K562 (cell line): ENCODE data around the gene UPF1. TPM values are rescaled to one million over a fixed set of nuclear protein-coding genes. Genes with fewer than 3 reads are reported as not detected.
A peak's percentile ranks its signal among the peaks of the same experiment; 100 is the strongest.

Source experiments
- CBFB ChIP-seq: sonication (generic); formaldehyde crosslinking; IDR thresholded peaks from 2 replicates; pipeline ENCODE4 v1.4.0; 2020; ENCODE audit warnings: mild to moderate bottlenecking, missing genetic modification reagents
- CCAR2 ChIP-seq: fragments of 200-400 bp; formaldehyde crosslinking; IDR thresholded peaks from 2 replicates; pipeline ENCODE4 v1.6.1; 2017; ENCODE audit warnings: mild to moderate bottlenecking, low read depth, low read length
- FIP1L1 ChIP-seq: fragments of 200-400 bp; formaldehyde crosslinking; IDR thresholded peaks from 2 replicates; pipeline ENCODE4 v1.6.1; 2018; ENCODE audit warnings: mild to moderate bottlenecking, low read depth, low read length; ENCODE audit not compliant: poor library complexity, severe bottlenecking
- GABPB1 ChIP-seq: sonication (generic); formaldehyde crosslinking; IDR thresholded peaks from 2 replicates; pipeline ENCODE4 v1.8.0; 2022; ENCODE audit warnings: mild to moderate bottlenecking, missing genetic modification reagents
- KDM4B ChIP-seq, 2 experiments: fragments of 450-650 bp in 1 of 2; sonication (generic) in 1 of 2; IDR thresholded peaks; 2 replicates each; pipeline ENCODE4 v1.6.1; 2016 to 2017; ENCODE audit warnings: borderline replicate concordance in 2 of 2, antibody characterized with exemption in 1 of 2, low read depth in 1 of 2, mild to moderate bottlenecking in 1 of 2
- MTF1 ChIP-seq: fragments of 250-450 bp; sonication (Bioruptor Pico); IDR thresholded peaks from 2 replicates; pipeline ENCODE4 v1.9.0; 2021; ENCODE audit warnings: moderate library complexity, mild to moderate bottlenecking, inconsistent platforms, borderline replicate concordance
- NFATC3 ChIP-seq: fragments of 450-650 bp; IDR thresholded peaks from 2 replicates; pipeline ENCODE4 v1.6.1; 2017; ENCODE audit warnings: mild to moderate bottlenecking
- PHF8 ChIP-seq: fragments of 200-600 bp; sonication (generic); IDR thresholded peaks from 2 replicates; pipeline ENCODE4 v1.6.1; 2012; ENCODE audit warnings: mixed run types, mild to moderate bottlenecking, inconsistent platforms, low read length, moderate library complexity, borderline replicate concordance
- SAFB2 ChIP-seq: fragments of 200-400 bp; formaldehyde crosslinking; IDR thresholded peaks from 2 replicates; pipeline ENCODE4 v1.6.1; 2018; ENCODE audit warnings: borderline replicate concordance, low read length, low read depth, moderate library complexity; ENCODE audit not compliant: severe bottlenecking
- SIN3B ChIP-seq: fragments of 450-650 bp; IDR thresholded peaks from 2 replicates; pipeline ENCODE4 v1.6.1; 2017; ENCODE audit warnings: low read depth, mild to moderate bottlenecking, moderate library complexity
- SOX6 ChIP-seq: fragments of 450-650 bp; IDR thresholded peaks from 2 replicates; pipeline ENCODE4 v1.6.1; 2014; ENCODE audit warnings: mild to moderate bottlenecking
- polyA plus RNA-seq, 8 experiments: library from polyadenylated mRNA; depleted of rRNA in 4 of 8; stranded (reverse) in 5 of 8; unstranded in 3 of 8; fragments of >200 nt; fragmentation: Nextera tagmentation in 2 of 8; fragmentation: Illumina TruSeq in 1 of 8; extraction: Ambion mirVana in 2 of 8; extraction: Trizol in 1 of 8; gene quantifications; 2 replicates each; pipeline versions ENCODE4 v1.2.1 to v1.2.3, GENCODE V29; 2011 to 2014; ENCODE audit warnings: inconsistent platforms in 1 of 8, missing spikeins in 1 of 8
- total RNA-seq, 7 experiments: library from RNA; depleted of rRNA in 6 of 7; stranded (reverse); fragments of >200 nt in 6 of 7; fragmentation: Illumina TruSeq in 2 of 7; extraction: Trizol in 2 of 7; gene quantifications; 2 replicates each; pipeline versions ENCODE4 v1.2.1 to v1.2.3, GENCODE V29; 2011 to 2021; ENCODE audit warnings: low replicate concordance in 1 of 7
- TF ChIP-seq, protein P1 (sequence below): fragments of 250-450 bp; sonication (Bioruptor Pico); IDR thresholded peaks from 2 replicates; pipeline ENCODE4 v1.4.0; 2020; ENCODE audit warnings: mild to moderate bottlenecking, moderate library complexity, borderline replicate concordance
- TF ChIP-seq, protein P2 (sequence below): fragments of 150-350 bp; conservative IDR thresholded peaks from 2 replicates; pipeline ENCODE4 v1.6.1; 2014; ENCODE audit warnings: low read length
- TF ChIP-seq, protein P3 (sequence below): fragments of 450-650 bp; formaldehyde crosslinking; IDR thresholded peaks from 2 replicates; pipeline ENCODE4 v1.4.0; 2020; ENCODE audit warnings: mild to moderate bottlenecking, moderate library complexity
- TF ChIP-seq, protein P4 (sequence below): fragments of 250-450 bp; sonication (Bioruptor Pico); IDR thresholded peaks from 2 replicates; pipeline ENCODE4 v1.6.1; 2021; ENCODE audit warnings: mild to moderate bottlenecking
- TF ChIP-seq, protein P5 (sequence below): sonication (generic); formaldehyde crosslinking; IDR thresholded peaks from 2 replicates; pipeline ENCODE4 v1.8.0; 2022; ENCODE audit warnings: mild to moderate bottlenecking, missing genetic modification reagents, borderline replicate concordance

The UPF1 gene
- total and polyA plus RNA-seq, 9 of the 15 experiments (the other 6 are each of a cell fraction or from before 2014, with no cell fraction given): 0.34 to 103 (median 27.9) TPM

DNA sequence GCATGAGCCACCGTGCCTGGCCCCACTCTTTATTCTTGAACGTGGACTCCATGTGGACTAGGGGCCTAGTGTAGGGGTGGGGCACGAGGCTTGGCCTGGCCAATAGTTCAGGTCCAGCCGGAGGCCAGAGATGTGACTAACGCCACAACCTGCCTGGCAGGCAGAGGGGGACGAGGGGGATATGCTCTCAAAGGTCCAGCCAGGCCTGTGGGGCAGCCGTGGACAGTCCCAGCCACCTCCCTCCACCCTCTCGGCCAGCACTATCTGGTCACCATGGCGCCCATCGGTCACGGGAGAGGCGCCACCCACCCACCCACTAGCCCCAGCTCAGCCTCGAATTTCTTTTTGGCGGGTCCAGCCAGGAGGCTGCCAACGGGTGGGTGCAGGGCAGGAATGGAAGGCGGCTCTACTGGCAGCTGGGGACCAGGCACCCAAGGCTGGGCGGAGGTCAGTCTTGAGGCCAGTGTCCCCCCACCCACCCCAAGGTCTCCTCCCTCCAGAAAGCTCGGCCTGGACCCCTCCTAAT, 66.4 kb downstream of the UPF1 start (continued):
- no peak for TF ChIP-seq SIN3B
- TF ChIP-seq, protein P1, sequence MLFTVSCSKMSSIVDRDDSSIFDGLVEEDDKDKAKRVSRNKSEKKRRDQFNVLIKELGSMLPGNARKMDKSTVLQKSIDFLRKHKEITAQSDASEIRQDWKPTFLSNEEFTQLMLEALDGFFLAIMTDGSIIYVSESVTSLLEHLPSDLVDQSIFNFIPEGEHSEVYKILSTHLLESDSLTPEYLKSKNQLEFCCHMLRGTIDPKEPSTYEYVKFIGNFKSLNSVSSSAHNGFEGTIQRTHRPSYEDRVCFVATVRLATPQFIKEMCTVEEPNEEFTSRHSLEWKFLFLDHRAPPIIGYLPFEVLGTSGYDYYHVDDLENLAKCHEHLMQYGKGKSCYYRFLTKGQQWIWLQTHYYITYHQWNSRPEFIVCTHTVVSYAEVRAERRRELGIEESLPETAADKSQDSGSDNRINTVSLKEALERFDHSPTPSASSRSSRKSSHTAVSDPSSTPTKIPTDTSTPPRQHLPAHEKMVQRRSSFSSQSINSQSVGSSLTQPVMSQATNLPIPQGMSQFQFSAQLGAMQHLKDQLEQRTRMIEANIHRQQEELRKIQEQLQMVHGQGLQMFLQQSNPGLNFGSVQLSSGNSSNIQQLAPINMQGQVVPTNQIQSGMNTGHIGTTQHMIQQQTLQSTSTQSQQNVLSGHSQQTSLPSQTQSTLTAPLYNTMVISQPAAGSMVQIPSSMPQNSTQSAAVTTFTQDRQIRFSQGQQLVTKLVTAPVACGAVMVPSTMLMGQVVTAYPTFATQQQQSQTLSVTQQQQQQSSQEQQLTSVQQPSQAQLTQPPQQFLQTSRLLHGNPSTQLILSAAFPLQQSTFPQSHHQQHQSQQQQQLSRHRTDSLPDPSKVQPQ (CRISPR knock-in tag): no peak
- TF ChIP-seq, protein P2, sequence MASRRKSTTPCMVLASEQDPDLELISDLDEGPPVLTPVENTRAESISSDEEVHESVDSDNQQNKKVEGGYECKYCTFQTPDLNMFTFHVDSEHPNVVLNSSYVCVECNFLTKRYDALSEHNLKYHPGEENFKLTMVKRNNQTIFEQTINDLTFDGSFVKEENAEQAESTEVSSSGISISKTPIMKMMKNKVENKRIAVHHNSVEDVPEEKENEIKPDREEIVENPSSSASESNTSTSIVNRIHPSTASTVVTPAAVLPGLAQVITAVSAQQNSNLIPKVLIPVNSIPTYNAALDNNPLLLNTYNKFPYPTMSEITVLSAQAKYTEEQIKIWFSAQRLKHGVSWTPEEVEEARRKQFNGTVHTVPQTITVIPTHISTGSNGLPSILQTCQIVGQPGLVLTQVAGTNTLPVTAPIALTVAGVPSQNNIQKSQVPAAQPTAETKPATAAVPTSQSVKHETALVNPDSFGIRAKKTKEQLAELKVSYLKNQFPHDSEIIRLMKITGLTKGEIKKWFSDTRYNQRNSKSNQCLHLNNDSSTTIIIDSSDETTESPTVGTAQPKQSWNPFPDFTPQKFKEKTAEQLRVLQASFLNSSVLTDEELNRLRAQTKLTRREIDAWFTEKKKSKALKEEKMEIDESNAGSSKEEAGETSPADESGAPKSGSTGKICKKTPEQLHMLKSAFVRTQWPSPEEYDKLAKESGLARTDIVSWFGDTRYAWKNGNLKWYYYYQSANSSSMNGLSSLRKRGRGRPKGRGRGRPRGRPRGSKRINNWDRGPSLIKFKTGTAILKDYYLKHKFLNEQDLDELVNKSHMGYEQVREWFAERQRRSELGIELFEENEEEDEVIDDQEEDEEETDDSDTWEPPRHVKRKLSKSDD: no peak
- TF ChIP-seq, protein P3, sequence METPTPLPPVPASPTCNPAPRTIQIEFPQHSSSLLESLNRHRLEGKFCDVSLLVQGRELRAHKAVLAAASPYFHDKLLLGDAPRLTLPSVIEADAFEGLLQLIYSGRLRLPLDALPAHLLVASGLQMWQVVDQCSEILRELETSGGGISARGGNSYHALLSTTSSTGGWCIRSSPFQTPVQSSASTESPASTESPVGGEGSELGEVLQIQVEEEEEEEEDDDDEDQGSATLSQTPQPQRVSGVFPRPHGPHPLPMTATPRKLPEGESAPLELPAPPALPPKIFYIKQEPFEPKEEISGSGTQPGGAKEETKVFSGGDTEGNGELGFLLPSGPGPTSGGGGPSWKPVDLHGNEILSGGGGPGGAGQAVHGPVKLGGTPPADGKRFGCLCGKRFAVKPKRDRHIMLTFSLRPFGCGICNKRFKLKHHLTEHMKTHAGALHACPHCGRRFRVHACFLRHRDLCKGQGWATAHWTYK (CRISPR knock-in tag): peak; percentile 44; the same call in 1 of the 2 replicates
- no peak for TF ChIP-seq FIP1L1
- no peak for TF ChIP-seq KDM4B (IDR thresholded peaks at IDR 0.05; ENCODE audit: borderline replicate concordance in 2 of 2, low read depth in 1 of 2)
- no peak for TF ChIP-seq GABPB1 (CRISPR knock-in tag)
- TF ChIP-seq CCAR2: no peak
- no peak for TF ChIP-seq NFATC3
- no peak for TF ChIP-seq PHF8
- TF ChIP-seq, protein P4, sequence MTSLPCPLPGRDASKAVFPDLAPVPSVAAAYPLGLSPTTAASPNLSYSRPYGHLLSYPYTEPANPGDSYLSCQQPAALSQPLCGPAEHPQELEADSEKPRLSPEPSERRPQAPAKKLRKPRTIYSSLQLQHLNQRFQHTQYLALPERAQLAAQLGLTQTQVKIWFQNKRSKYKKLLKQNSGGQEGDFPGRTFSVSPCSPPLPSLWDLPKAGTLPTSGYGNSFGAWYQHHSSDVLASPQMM (CRISPR knock-in tag): no peak
- no peak for TF ChIP-seq SOX6
- TF ChIP-seq SAFB2: no peak
- TF ChIP-seq CBFB: no peak
- TF ChIP-seq MTF1 (CRISPR knock-in tag): no peak
- TF ChIP-seq, protein P5, sequence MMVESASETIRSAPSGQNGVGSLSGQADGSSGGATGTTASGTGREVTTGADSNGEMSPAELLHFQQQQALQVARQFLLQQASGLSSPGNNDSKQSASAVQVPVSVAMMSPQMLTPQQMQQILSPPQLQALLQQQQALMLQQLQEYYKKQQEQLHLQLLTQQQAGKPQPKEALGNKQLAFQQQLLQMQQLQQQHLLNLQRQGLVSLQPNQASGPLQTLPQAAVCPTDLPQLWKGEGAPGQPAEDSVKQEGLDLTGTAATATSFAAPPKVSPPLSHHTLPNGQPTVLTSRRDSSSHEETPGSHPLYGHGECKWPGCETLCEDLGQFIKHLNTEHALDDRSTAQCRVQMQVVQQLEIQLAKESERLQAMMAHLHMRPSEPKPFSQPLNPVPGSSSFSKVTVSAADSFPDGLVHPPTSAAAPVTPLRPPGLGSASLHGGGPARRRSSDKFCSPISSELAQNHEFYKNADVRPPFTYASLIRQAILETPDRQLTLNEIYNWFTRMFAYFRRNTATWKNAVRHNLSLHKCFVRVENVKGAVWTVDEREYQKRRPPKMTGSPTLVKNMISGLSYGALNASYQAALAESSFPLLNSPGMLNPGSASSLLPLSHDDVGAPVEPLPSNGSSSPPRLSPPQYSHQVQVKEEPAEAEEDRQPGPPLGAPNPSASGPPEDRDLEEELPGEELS (CRISPR knock-in tag): no peak
